CD4-positive, alpha-beta T cell treated with Interleukin-17A for 4 hours (primary cell): Measurements from ENCODE around the gene GPR17.

Experiments
- DNase-seq: peaks from one replicate; pipeline ENCODE4 v3.0.0-alpha.2; 2020; ENCODE audit warnings: mixed read lengths

GPR17 gene

GRCh38 chr2:127698553-127699355, 52.8 kb downstream of the GPR17 start:
- no peak for DNase-seq

- peak; percentile 28 for DNase-seq
Measured at GRCh38 chr2:127700527-127701192, 54.7 kb downstream of the GPR17 start.

GRCh38 chr2:127701193-127701650, 55.3 kb downstream of the GPR17 start, which contains the start of gene SFT2D3:
Gene SFT2D3, plus strand, starts transcription at chr2:127701497. Its CDS starts 32 bp downstream, at chr2:127701529.
- DNase-seq = peak; percentile 91

- DNase-seq = peak; percentile 83
Measured at GRCh38 chr2:127701651-127702394, 55.9 kb downstream of the GPR17 start.
